HK-2 (cell line): ENCODE results near the gene POLR2L.

Experiments
- DNase-seq: peaks from one replicate; pipeline ENCODE4 v3.0.0-alpha.2; 2018; ENCODE audit not compliant: unreplicated experiment

POLR2L gene

DNA sequence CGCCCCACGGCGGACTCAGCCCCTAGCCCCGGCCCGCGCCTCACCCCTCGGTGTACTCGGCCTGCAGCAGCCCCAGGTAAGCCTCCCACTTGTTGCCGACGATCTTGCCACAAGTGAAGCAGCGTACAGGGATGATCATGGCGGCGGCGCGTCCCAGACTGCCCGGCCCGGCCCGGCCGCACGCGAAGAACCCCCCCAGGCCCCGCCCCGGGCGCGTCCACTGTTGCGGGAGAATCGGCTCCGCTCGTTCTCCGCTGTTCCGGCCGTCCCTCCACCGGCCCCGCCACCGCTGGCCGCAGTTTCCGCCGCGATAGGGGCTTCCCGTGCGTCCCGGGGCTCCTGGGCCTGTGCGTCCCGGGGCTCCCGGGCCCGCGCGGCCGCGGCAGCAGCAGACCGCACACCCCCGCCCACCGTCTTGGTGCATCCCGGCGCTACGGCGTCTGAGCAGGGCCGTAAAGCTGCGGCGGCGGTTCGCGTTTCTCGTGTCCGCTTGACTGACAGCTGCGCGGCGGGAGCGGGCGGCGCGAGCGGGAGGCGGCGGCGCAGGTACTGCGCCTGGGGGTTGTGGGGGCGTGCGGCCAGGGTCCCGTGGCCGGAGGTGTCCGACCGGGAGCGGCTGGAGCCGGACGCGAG lies at the start of gene POLR2L, which contains the start of gene TSPAN4:
POLR2L (minus strand) TSS at position 160 of the 633 bp plus-strand sequence; CDS start at position 139, 21 bp downstream.
TSPAN4 (plus strand) TSS at position 483 of the 633 bp plus-strand sequence. CDS start 7,453 bp downstream, outside the sequence.
- peak; percentile 85 for DNase-seq

- DNase-seq: no peak
These were observed 48.6 kb upstream of the POLR2L start for GRCh38 chr11:890794-891540.

GRCh38 chr11:889687-890475 lies 47.6 kb upstream of the POLR2L start:
- DNase-seq: no peak

DNA sequence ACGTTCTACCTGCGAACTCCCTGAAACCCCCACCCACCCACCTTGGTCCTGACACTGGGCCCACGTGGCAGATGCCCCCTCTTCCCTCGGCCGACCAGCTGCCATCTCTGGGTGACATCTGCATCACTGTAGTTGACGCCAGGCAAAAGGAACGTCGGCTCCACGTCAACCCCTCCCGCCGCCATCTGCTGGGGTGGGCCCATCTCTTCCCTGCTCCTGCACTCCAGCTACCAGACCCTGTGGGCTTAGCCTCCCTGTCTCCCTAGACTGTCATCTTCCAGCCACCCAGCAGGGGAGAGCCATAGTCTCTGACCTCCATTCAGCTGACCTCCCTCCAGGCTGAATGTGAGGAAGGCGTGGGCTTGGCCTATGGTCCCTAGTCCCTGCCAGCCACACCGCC lies 46.9 kb upstream of the POLR2L start:
- DNase-seq: no peak

DNA sequence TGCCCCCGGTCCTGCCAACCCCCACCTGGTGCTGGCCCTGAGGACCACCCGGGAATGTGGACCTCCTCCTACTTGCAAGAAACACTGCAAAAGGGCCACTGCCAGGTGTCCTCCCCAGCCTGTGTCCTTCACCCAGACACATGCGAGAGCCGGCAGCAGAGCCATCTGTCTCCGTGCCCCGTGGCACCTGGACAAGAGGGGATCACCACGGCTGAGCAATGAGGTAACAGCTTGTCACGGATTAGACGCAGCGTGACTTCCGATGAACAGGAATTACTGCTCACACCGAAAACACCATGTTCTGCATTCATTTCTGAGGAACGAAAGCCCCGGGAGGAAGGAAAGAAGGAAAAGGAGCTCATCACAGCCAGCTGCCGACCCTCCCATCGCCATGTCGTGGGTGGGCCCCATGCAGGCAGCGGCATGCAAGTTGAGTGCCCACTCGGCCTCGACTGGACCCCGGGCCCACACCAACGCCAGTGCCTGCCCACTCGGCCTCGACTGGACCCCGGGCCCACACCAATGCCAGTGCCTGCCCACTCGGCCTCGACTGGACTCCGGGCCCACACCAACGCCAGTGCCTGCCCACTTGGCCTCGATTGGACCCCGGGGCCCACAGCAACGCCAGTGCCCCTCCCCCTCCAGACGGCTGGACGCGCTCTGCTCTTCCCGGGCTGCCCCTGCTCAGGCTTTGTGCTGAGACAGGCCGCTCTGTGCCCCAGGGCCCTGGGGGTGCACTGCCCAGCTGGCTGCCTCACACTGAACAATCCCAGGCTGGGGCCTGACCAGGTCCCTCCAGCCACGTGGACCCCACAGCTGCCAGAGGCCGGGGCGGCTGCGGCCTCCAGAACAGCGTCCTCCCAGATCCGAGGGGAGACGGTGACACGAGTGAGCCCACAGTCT lies 46.2 kb upstream of the POLR2L start:
- DNase-seq: no peak

GRCh38 chr11:887589-887988 lies 45.3 kb upstream of the POLR2L start:
- no peak for DNase-seq

DNA sequence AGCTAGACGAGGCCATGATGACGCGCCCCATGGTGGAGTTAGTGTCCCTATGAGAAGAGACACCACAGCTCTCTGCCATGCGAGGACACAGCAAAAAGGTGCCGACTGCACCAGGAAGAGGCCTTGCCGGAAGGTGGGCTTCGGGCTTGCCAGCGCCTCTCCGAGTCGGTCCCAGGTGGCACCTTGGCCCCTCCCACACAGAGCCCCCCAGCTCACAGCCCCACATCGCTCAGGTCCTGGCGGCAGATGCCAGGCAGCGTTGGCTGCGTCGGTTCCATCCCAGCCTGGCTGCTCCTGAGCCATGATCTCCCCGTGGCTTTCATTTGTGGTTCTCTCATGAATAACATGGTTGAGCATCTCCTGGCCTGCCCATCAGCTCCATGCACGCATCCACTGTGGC lies 44.2 kb upstream of the POLR2L start:
- no peak for DNase-seq

DNA sequence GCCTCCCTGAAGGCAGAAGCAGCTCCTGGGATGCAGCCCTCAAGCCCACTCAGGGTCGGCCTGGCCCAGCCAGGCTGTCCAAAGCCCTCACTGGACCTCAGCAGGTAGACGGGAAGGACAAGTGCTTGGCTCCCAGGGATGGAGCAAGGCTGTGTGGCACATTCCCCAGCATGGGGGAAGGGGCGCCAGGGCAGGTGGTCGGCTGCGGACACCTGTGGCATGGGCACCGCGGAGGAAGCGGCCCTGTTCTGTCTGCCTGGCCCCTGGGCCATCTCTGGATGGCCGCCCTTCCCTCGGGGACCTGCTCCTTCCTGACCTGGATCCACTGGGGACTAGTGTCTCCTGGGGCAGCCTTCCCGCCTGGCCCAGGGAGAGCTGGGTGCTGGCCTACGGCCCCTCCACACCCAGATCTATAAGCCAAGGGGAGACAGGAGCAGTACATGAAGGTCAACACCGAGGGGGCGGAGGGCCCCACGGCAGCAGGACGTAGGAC lies 42.3 kb upstream of the POLR2L start:
- DNase-seq: no peak

GRCh38 chr11:883527-883926 lies 41.2 kb upstream of the POLR2L start:
- DNase-seq: no peak

- no peak for DNase-seq
These were observed 40.3 kb upstream of the POLR2L start for GRCh38 chr11:882596-882995.

- DNase-seq: no peak
These were observed 38.1 kb upstream of the POLR2L start for GRCh38 chr11:880447-880846.

DNA sequence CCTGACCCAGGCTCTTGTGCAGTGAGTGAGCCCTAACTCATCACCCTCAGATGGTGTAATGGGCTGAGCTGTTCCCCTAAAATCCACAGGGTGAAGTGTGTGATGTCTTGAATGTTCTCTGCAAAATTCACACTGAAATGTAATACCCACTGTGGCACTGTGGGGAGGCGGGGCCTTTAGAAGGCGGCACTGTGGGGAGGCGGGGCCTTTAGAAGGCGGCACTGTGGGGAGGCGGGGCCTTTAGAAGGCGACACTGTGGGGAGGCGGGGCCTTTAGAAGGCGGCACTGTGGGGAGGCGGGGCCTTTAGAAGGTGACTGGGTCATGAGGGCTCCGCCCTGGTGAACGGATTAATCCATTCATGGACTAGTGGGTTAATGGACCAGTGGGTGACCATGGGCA lies 35.2 kb upstream of the POLR2L start:
- DNase-seq: no peak

DNA sequence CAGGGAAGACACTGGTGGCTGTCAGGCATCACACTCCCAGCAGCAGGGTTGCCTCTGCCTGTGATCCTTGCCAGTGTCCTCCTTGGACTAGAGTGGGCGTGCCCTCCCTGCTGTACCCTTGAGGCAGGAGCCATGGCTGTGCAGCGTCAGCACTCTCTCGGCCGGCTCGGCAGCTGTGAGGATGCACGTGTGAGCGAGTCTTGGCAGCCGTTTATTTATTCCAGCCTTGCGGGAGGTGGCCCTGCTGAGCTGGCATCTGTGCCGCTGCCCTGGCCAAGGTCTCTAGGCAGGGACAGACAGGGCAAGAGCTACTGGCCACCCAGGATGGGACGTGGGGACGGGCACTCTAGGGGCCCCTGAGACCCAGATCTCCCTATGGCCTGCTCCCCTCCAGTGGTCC lies 34.2 kb upstream of the POLR2L start:
- DNase-seq: no peak

DNA sequence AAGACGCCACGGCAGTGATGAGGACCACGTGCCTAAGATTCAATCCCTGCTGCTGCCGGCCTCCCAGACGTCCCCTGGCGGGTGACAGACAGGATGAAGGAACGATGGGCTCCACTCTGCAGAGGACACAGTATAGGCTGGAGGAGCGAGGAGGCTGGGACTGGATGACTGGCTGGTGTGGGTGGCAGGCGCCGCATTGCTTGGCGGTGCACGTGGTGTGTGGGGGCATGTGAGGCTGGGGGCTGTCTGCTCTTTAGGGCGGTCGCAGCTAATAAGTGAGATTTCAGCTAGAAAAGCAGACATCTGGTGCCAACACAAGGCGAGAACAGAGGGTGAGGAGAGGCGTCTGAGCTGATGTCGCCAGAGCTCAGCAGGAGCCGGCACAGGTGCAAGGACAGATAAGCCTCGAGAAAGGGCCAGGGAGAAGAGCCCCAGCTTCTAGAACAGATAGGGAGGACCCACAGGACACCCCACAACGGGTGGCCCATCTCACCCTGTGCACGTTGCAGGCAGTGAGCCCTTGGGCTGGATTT lies 33.5 kb upstream of the POLR2L start:
- DNase-seq: no peak

DNA sequence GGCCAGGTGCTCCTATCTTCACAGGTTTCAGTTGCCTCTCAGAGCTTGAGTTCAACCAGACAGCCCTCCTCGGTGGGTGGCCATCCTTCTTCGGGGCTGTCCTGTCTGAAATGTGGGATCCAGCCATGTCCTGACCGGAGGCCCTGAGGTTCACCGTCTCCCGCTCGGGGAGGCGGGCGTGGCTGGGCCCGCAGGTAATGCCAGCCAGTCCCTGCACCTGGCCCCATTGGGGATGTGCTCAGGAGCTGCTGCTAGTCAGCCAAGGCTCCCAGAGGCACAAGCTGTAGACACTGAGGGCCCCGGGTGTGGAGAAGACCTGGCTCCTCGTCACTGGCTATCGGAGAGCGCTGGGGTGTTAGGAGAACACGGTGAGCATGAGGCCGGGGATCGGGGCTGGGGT lies 32.9 kb upstream of the POLR2L start:
- no peak for DNase-seq

DNA sequence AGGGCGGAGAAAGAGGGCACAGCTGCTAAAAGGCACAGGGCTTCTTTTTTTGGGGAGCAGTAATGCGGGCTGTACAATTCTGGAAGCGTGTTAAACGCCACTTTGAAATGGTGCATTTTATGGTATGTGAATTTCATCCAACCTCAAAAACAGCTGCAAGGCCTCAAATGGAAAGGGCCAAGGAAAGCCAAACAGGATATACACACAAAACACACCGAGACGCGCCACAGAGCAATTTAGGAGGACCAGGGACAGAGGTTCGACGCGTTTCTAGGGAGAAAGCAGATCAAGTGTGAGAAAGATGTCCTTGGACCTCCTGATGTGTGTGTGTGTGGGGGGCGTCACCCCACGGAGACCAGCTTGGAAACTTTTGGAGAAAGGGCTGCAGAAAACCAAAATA lies 31.4 kb upstream of the POLR2L start:
- no peak for DNase-seq

DNA sequence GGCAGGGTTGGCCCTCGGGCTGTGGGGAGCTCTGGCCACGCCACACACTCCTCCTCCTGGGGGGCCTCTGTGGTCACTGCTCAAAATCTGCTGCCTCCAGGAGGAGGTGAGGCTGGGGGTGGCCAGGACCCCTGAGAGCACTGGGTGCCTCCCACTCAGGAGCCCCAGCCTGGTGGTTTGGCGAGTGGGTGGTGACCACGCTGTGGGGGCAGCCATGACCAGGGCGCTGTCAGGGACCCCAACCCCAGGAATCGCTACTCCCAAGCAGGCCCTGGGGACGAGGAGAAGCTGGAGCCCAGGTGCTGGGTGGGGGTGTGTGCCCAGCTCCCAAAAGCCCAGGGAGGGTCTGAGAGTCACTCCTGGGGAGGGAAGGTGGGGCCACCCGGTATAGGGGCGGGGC lies 30.5 kb upstream of the POLR2L start:
- DNase-seq: no peak

GRCh38 chr11:871472-871871 lies 29.1 kb upstream of the POLR2L start:
- DNase-seq: no peak

GRCh38 chr11:870418-870817 lies 28.1 kb upstream of the POLR2L start:
- DNase-seq: no peak

DNA sequence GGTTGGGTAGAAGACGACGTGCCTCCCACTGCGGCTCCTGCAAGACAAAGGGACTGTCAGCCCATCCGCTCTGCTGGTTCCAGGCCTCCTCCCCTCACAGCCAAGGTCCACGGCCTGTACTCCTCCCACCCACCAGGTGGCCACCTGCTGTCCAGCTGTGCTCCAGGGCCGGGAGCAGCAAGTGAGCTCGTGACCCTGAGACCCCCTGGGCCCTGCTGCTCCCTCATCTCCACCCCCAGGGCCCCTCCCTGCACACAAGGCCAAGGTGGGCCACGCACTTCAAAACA lies 27.7 kb upstream of the POLR2L start:
- DNase-seq: peak; percentile 32

- DNase-seq: no peak
These were observed 27.2 kb upstream of the POLR2L start for GRCh38 chr11:869399-870126.
